Measurements from ENCODE around the gene GGNBP2.
"Not testable (repeated sequence)": the region's sequence is repeated elsewhere in the genome, so short reads cannot be mapped to it uniquely, and the experiment has no call there.

Gene GGNBP2
- long read RNA-seq, donor 1, partial matches to known transcripts, result 8 of 17 reads
- long read RNA-seq, donor 1, other reads (novel, unspliced or antisense), result 0 of 17 reads
- long read RNA-seq, donor 2, partial matches to known transcripts, result 0 of 7 reads
- long read RNA-seq, donor 2, other reads (novel, unspliced or antisense), result 0 of 7 reads
- long read RNA-seq, donor 3, partial matches to known transcripts, result 0 of 7 reads
- long read RNA-seq, donor 3, other reads (novel, unspliced or antisense), result 0 of 7 reads
- long read RNA-seq, donor 4, partial matches to known transcripts, result 0 of 6 reads
- long read RNA-seq, donor 4, other reads (novel, unspliced or antisense), result 0 of 6 reads
- long read RNA-seq, donor 5, transcript GGNBP2-218 (2 exons, 680 nt), result major isoform, 5 of 20 reads
- long read RNA-seq, donor 5, partial matches to known transcripts, result 11 of 20 reads
- long read RNA-seq, donor 5, other reads (novel, unspliced or antisense), result 0 of 20 reads
- long read RNA-seq, donor 6, transcript GGNBP2-218 (2 exons, 680 nt), result minor isoform, 5 of 26 reads
- long read RNA-seq, donor 6, transcript GGNBP2-214 (4 exons, 695 nt), result major isoform, 6 of 26 reads
- long read RNA-seq, donor 6, partial matches to known transcripts, result 13 of 26 reads
- long read RNA-seq, donor 6, other reads (novel, unspliced or antisense), result 0 of 26 reads
- long read RNA-seq, donor 7, result 0 reads
- long read RNA-seq, donor 8, partial matches to known transcripts, result 0 of 11 reads
- long read RNA-seq, donor 8, other reads (novel, unspliced or antisense), result 0 of 11 reads

GRCh38 chr17:36544307-36545076 is at the start of gene GGNBP2:
TSS of gene GGNBP2 (plus strand) at chr17:36544919. CDS start at chr17:36545725, 806 bp downstream.
- peak; percentile 96 for DNase-seq

- no peak for DNase-seq
Observed at GRCh38 chr17:36495076-36495578, 49.6 kb upstream of the GGNBP2 start.

DNA sequence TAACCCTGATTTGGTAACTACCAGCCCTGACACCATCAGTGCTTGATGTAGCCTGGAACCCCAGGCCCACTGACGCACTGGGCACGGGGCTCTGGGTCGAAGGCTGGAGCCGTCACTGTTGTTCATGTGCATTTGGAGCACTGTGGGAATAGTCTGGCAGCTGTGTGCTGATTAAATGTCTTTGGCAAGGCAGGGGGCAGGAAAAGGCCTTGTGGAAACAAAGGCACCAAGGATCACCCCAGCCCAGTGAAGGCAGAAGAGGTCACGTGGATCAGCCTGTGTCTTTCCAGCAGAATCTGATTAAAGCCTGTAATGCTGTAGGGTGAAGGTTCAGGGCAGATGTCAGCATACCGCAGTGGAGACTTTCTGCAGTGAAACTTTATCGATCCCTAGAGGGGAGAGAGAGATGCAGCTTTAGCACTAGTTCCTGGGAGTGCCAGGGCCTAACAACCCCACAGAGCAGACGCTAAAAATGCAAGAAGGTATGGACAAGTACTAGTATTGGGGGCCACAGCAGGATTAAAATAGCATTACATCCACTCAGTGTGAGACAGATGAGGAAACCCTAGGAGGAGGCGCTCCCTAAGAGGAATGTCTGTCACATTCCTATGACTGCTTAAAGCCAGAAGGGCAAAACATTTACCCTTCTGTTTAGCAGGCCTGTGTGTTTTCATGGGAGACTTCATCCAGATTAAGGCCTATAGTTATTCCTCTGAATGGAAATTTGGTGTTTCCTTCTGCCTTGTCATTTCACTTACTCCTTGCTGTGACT is 48.5 kb upstream of the GGNBP2 start:
- DNase-seq, result no peak

DNA sequence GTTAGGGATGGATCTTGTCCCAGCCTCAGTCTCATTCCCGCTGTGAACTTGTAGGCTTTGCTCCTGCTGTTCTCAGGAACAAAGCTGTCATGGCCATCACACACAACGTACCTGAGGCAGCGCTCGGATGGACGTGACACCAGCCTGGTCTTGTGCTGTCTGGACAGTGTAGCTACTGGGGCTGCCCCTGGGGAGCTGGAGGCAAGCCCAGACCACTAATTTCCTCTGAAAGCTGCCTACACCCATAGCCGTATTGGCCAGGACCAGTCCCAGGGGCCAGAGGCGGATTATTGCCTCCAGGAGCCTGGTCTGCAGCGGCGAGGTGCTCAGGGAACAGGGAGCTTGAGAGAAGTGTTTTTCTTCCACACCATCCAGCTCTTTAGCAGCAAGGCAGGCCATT is 46.6 kb upstream of the GGNBP2 start:
- no peak for DNase-seq

DNA sequence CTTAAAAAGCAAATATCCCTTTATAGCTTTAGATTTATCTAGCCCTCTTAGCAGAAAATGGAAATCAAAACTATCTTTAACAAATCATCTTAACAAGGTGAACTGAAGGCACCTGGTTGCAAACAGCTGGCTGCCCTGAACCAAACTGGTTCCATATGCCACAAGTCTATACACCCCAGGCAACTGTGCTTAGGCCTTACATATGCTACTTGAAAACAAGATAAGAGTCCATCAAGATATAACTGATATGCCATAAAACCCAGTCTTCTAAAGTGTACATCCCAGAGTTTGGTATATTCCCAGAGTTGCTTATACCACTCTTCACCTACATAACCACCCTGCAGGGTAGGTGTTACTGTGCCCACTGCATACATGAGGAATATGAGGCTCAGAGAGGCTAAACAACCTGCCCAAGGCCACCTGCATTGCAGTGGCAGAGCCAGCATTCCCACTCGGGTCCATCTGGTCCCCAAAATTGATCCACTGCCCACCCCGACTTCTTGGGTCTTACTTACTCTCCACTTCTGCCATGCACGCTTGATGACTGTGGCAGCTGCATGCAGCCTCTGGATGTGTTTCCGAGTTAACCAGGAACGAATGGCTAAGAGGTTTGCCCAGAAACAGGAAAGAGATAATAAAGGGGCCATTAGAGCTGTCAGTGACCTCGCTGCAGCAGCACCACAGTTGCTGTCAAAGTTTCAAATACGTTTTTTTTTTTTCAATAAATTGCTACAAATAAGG is 46.0 kb upstream of the GGNBP2 start:
- DNase-seq, result no peak

DNA sequence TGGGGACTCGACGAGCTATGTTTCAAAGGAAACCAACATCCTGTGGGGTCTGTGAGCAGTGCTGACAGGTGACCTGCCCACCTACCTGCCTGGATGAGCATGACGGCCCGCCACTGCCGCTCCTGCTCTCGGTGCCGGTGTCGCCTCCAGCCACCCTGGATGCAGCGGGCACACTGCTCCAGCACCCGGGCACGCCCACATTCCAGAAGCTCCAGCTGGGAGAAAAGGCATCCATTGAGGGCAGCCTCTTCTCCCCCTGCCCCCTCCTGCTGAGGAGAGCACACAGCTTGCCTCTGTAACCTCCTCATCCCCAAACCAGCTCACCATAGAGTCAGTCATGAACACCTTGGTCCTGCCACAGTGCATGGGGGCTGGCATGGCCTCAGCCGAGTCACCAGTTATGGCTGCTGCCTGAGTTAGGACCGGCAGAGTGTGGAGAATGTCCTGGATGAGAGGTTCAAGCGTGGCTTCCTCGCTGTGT is 43.9 kb upstream of the GGNBP2 start:
- no peak for DNase-seq

DNA sequence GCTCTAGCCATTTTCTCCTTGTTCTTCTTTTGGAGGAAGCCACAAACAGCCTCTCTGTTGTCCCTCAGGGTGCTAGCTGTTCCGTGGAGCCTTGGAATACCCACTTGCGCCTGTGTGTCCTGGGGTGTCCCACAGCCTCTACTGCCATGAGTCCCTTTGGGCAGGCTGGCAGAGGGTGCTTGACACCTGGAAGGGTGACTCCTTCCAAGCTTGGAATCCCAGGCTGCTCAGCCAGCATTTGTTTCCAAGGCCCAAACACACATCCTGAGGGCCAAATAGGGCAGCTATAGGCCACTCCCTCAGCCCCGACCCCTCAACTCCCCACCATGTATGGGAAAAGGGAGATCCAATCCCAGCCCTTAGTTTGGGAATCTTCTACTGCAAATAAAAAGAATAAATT is 43.4 kb upstream of the GGNBP2 start:
- DNase-seq, result no peak

DNA sequence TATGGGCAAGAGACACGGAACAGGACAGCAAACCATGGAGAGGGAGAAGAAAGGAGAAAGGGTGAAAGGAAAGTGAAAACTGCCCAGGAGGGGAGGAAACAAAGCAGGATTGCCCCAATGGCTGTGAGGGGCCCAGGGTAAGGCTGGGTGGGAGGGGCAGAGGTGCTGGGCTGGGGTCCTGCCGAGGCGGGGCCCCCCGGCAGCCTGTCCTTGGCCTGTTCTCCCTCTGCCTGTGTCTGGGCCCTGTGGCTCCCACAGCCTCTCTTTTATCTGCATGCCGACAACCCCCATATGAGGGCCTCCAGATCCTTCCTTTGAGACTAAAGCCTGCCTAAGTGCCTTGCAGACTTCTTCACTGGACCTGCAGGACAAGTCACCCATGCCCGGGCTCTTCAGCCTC is 42.8 kb upstream of the GGNBP2 start:
- no peak for DNase-seq

- DNase-seq, result no peak
Observed at GRCh38 chr17:36503456-36504155, 41.1 kb upstream of the GGNBP2 start.

DNA sequence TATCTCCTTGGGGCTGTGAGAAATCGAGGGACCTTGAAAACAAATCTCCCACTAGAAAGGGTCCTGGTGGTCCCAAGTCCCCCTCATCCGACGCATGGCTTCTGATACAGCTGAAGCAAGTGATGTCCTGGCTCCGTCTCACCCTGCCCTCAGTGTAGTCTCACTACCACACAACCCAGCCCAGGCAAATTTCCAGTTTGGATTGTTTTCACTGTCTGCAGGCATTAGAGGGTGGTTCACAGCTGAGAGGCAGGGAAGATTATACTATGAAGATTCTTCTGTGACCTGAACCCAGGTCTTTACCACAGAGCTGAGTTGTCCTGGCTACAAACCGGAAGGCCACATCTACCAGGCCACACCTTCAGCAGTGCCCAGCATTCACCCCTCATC is 40.6 kb upstream of the GGNBP2 start:
- no peak for DNase-seq

DNA sequence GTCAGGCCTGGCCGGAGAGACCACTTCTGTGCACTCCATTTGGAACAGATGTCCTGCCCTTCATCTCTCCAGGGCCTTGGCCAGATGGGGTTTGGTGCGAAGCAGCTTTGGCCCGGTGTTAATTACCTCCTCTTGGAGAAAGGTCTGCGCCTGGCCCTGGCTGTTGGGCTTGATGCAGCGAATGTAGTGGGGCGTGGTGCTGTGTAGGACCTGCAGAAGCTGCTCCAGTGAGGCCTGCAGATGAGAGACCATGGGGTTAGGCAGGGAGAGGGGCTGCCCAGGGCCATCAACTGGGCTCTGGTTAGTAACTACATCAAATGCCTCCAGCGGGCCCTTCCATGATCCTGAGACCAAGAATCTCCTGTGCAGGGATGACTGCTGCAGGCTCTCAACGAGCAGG is 39.5 kb upstream of the GGNBP2 start:
- no peak for DNase-seq

DNA sequence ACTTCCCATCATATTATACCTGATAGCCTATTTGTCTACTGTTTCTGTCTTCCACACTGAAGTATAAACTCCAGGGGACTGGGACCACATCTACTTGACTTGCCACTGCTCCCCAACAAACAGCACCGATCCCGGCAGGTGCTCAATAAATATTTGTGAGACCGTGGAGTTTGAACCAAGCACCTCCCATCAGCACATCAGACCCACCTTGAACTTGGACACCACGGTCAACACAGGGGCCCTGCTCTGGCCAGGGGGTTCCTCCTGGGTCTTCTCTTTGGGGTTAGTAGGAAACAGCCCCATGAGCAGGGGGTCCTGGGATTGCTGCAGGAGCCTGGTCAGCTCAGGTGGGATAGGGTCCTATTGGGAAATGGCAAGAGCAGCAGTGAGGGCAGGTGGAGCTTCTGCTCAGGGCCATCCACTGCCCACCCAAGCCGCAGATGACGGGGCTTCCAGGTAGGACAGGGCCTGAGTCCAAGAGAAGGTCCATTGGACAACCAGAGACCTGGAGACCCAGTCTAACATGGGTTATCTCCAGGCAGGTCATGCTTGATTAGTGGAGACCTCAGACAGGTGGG is 38.4 kb upstream of the GGNBP2 start:
- DNase-seq, result no peak

- no peak for DNase-seq
Observed at GRCh38 chr17:36506831-36507230, 37.9 kb upstream of the GGNBP2 start.

- no peak for DNase-seq
Observed at GRCh38 chr17:36507266-36507665, 37.5 kb upstream of the GGNBP2 start.

GRCh38 chr17:36508439-36508838 is 36.3 kb upstream of the GGNBP2 start:
- DNase-seq, result not testable (repeated sequence)

GRCh38 chr17:36509272-36509985 is 35.3 kb upstream of the GGNBP2 start:
- DNase-seq, result no peak

- DNase-seq, result no peak
Observed at GRCh38 chr17:36510636-36511035, 34.1 kb upstream of the GGNBP2 start.

DNA sequence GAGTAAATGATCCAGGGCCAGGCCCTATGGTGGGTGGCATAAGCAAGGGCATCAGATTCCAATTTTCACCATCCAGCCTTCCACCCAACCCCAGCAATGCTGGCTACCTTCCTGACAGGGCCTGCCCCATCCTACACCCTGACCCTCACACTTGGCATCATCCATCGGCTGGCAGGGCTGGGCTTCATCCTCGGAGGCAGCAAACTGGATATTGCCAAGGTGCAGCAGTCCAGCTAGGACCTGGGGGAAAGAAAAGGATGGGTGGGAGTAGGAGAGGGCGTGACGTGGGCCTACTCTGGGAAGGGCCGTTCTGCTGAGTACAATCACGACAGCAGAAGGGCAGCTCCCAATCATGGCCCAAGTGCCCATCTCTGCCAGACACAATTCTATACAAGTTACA is 33.5 kb upstream of the GGNBP2 start:
- no peak for DNase-seq

DNA sequence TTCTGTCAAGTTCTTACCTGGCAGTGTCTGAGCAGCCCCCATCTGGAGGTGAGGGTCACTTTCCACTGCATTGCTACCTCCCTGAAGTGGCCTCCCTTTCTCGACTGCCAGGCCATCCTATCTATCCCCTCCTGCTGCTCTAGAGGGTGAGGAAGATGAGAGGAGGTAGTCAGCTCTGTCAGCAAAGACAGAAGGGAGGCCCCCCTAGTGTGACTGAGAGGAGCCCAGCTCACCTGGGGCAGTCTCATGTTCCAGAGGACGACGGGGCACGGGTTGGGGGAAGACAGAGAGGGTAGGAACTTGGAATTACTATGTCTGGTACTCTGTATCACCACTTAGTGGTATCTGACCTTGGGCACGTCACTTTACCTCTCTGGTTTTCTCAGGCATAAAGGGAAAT is 32.1 kb upstream of the GGNBP2 start:
- no peak for DNase-seq
